Astrocyte (in vitro differentiated cells and primary cell): ENCODE results near the gene DRD1. TPM values are rescaled to one million over a fixed set of nuclear protein-coding genes. Genes with fewer than 3 reads are reported as not detected.

Experiments
- DNase-seq: peaks from one replicate; pipeline ENCODE4 v3.0.0-alpha.2; 2010; ENCODE audit warnings: low read depth
- FAIRE-seq: peaks from 2 replicates; lab custom pipeline; 2011; peaks lifted over from hg19 to GRCh38; lab: Jason Lieb, UNC
- H2AFZ ChIP-seq: 2 replicates; pipeline ENCODE4 v1.6.0; 2012; ENCODE audit warnings: low read depth, low read length, inconsistent platforms
- H3K27ac ChIP-seq: 2 replicates; pipeline ENCODE4 v1.5.1; 2011; ENCODE audit warnings: low read depth, low read length, inconsistent platforms
- H3K27me3 ChIP-seq: 2 replicates; pipeline ENCODE4 v1.6.0; 2011; ENCODE audit warnings: low read length, inconsistent platforms; ENCODE audit not compliant: insufficient read depth
- H3K36me3 ChIP-seq: 2 replicates; pipeline ENCODE4 v1.5.1; 2011; ENCODE audit warnings: low read length, inconsistent platforms; ENCODE audit not compliant: insufficient read depth
- H3K4me1 ChIP-seq: 2 replicates; pipeline ENCODE4 v1.5.1; 2011; ENCODE audit warnings: low read length, inconsistent platforms; ENCODE audit not compliant: insufficient read depth
- H3K4me2 ChIP-seq: 2 replicates; pipeline ENCODE4 v1.6.0; 2012; ENCODE audit warnings: low read length, inconsistent platforms
- H3K4me3 ChIP-seq: 2 replicates; pipeline ENCODE4 v1.5.1; 2011; ENCODE audit warnings: low read depth, mild to moderate bottlenecking, low read length, inconsistent platforms; ENCODE audit not compliant: insufficient read depth
- H3K79me2 ChIP-seq: 2 replicates; pipeline ENCODE4 v1.6.0; 2012; ENCODE audit warnings: mild to moderate bottlenecking, low read length, inconsistent platforms; ENCODE audit not compliant: insufficient read depth
- H3K9ac ChIP-seq: 2 replicates; pipeline ENCODE4 v1.6.0; 2012; ENCODE audit warnings: mild to moderate bottlenecking, low read length, inconsistent platforms
- H3K9me3 ChIP-seq: 2 replicates; pipeline ENCODE4 v1.5.1; 2012; ENCODE audit warnings: low read depth, mild to moderate bottlenecking, low read length, inconsistent platforms; ENCODE audit not compliant: insufficient read depth
- H4K20me1 ChIP-seq: 2 replicates; pipeline ENCODE4 v1.6.0; 2012; ENCODE audit warnings: low read length, inconsistent platforms; ENCODE audit not compliant: insufficient read depth
- H3K27ac Mint-ChIP-seq: one replicate; pipeline ENCODE4 v1.8.0; 2021; ENCODE audit warnings: mild to moderate bottlenecking, mixed read lengths; ENCODE audit not compliant: unreplicated experiment
- H3K27me3 Mint-ChIP-seq: one replicate; pipeline ENCODE4 v1.8.0; 2021; ENCODE audit warnings: low read depth, mixed read lengths; ENCODE audit not compliant: unreplicated experiment
- H3K36me3 Mint-ChIP-seq: one replicate; pipeline ENCODE4 v1.8.0; 2021; ENCODE audit warnings: low read depth, mixed read lengths; ENCODE audit not compliant: unreplicated experiment
- H3K4me1 Mint-ChIP-seq: one replicate; pipeline ENCODE4 v1.8.0; 2021; ENCODE audit warnings: low read depth, mixed read lengths; ENCODE audit not compliant: unreplicated experiment
- H3K4me3 Mint-ChIP-seq: one replicate; pipeline ENCODE4 v1.8.0; 2021; ENCODE audit warnings: mild to moderate bottlenecking, moderate library complexity, mixed read lengths; ENCODE audit not compliant: unreplicated experiment
- H3K9me3 Mint-ChIP-seq: one replicate; pipeline ENCODE4 v1.8.0; 2021; ENCODE audit warnings: mild to moderate bottlenecking, mixed read lengths; ENCODE audit not compliant: unreplicated experiment
- EZH2 ChIP-seq: IDR thresholded peaks from 2 replicates; pipeline ENCODE4 v1.6.1; 2012; ENCODE audit warnings: mild to moderate bottlenecking, low read length, inconsistent platforms; ENCODE audit not compliant: insufficient read depth
- total RNA-seq: library from RNA; stranded (reverse); gene quantifications from 2 replicates; pipeline ENCODE4 v1.2.1, GENCODE V29; 2021
- TF ChIP-seq, protein P1 (sequence below): IDR thresholded peaks from 2 replicates; pipeline ENCODE4 v1.5.1; 2011; ENCODE audit warnings: low read depth, mild to moderate bottlenecking, inconsistent platforms, low read length, moderate library complexity; ENCODE audit not compliant: insufficient read depth

The DRD1 gene
- total RNA-seq, 1 donor from 2014 or later: 0.23 TPM

DNA sequence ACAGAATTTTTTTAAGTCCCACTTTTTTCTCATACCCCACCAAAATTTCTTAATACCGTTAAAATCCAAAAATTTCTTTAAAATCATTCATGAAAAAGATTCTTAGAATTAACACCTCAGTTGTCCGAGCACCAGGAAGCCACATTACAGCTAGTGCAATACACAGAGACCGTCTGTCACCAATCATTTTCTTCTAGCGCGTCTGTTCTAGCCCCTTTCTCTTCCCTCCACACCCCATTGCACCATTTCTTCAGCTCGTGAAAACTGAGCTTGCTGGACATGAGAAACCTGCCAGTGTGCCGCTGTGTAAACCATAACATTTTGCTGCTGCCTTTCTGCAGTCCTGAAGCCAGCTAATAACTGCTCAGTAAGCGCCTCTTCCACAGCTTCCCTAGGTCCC, 39.4 kb upstream of the DRD1 start:
- no peak for DNase-seq
- Mint-ChIP-seq H3K4me3 (no peak overlapping the region), H3K9me3 (no peaks in the 10 kb centered on the region), H3K27ac (no peak overlapping the region), H3K36me3 (peaks cover 16% of the 10 kb centered on the region), H3K27me3 (no peaks in the 10 kb centered on the region), H3K4me1 (peaks cover 16% of the 10 kb centered on the region)
- FAIRE-seq: no peak
- H3K79me2 ChIP-seq: peaks cover 97% of the 10 kb centered on the region
- no peak for TF ChIP-seq EZH2
- TF ChIP-seq, protein P1, sequence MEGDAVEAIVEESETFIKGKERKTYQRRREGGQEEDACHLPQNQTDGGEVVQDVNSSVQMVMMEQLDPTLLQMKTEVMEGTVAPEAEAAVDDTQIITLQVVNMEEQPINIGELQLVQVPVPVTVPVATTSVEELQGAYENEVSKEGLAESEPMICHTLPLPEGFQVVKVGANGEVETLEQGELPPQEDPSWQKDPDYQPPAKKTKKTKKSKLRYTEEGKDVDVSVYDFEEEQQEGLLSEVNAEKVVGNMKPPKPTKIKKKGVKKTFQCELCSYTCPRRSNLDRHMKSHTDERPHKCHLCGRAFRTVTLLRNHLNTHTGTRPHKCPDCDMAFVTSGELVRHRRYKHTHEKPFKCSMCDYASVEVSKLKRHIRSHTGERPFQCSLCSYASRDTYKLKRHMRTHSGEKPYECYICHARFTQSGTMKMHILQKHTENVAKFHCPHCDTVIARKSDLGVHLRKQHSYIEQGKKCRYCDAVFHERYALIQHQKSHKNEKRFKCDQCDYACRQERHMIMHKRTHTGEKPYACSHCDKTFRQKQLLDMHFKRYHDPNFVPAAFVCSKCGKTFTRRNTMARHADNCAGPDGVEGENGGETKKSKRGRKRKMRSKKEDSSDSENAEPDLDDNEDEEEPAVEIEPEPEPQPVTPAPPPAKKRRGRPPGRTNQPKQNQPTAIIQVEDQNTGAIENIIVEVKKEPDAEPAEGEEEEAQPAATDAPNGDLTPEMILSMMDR: no peak
- H2AFZ ChIP-seq: no peak overlapping the region
- H3K4me3 ChIP-seq: no peak overlapping the region
- no peak overlapping the region for H3K27ac ChIP-seq
- no peak overlapping the region for H3K4me2 ChIP-seq
- no peaks in the 10 kb centered on the region for H3K27me3 ChIP-seq
- no peaks in the 10 kb centered on the region for H3K9me3 ChIP-seq
- H4K20me1 ChIP-seq: peaks cover 74% of the 10 kb centered on the region
- no peak overlapping the region for H3K9ac ChIP-seq
- peaks cover 6% of the 10 kb centered on the region for H3K4me1 ChIP-seq
- H3K36me3 ChIP-seq: peaks cover 6% of the 10 kb centered on the region

DNA sequence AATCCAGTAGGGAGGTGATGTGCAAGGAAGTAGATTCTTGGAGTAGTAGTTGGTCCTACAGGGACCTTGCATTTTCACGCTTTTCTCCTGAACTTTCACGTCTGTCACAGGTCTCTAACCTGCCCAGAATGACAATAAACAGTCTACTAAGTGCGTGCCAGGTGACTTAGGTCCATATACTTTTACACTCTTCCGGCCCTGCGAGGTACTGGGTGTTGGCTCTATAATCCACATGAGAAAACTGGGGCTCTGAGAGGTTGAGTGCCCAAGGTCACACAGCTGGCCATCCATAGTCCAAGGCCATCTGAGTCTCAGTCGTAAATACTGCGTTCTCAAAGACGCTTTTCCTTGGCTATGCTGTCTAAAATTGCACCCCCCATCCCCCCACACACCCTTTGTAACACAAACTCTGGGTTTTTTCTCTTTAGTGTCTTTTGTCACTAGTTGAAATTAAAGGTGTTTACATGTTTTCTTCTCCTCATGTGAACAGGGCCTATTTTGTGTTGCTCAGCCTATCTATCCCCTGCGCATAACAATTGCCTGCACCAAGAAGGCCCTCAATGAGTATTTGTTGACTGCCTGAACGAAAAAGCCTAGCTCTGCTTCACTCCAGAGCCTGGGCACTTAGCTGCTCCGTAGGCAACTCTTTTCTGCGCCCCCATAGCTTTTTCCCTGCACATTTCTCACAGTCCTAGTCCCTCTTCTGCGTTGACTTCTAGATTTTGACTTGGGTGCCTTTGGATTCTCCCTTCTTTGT, 35.3 kb upstream of the DRD1 start:
- Histone ChIP-seq H3K9ac (peak overlapping the region; percentile 91), H3K9me3 (no peaks in the 10 kb centered on the region), H2AFZ (peak overlapping the region; percentile 89), H3K4me3 (peak overlapping the region; percentile 84), H3K27me3 (peaks cover 2% of the 10 kb centered on the region), H4K20me1 (peaks cover 37% of the 10 kb centered on the region), H3K79me2 (peaks cover 56% of the 10 kb centered on the region), H3K27ac (peak overlapping the region; percentile 60), H3K4me2 (peak overlapping the region; percentile 91), H3K36me3 (peaks cover 3% of the 10 kb centered on the region), H3K4me1 (no peaks in the 10 kb centered on the region)
- no peaks in the 10 kb centered on the region for H3K27me3 Mint-ChIP-seq
- peaks cover 12% of the 10 kb centered on the region for H3K4me1 Mint-ChIP-seq
- H3K27ac Mint-ChIP-seq: peak overlapping the region; percentile 59
- no peak for DNase-seq
- no peak for FAIRE-seq
- no peaks in the 10 kb centered on the region for H3K9me3 Mint-ChIP-seq
- peak overlapping the region; percentile 89 for H3K4me3 Mint-ChIP-seq
- peaks cover 12% of the 10 kb centered on the region for H3K36me3 Mint-ChIP-seq
- no peak for TF ChIP-seq EZH2
- TF ChIP-seq, protein P1: no peak
